H9 (cell line): Measurements from ENCODE around the gene TRNT1. TPM values are rescaled to one million over a fixed set of nuclear protein-coding genes. Genes with fewer than 3 reads are reported as not detected.

Experiments used
- DNase-seq: peaks from one replicate; pipeline ENCODE4 v3.0.0-alpha.2; 2017
- H2AFZ ChIP-seq: one replicate; pipeline ENCODE4 v1.6.1; 2013; ENCODE audit warnings: mild to moderate bottlenecking, low read length, control low read depth, moderate library complexity
- H2AK5ac ChIP-seq: 2 replicates; pipeline ENCODE4 v1.6.1; 2013; ENCODE audit warnings: low read length, control low read depth, mixed read lengths; ENCODE audit not compliant: insufficient read length
- H2BK120ac ChIP-seq: one replicate; pipeline ENCODE4 v1.6.1; 2013; ENCODE audit warnings: low read depth, mild to moderate bottlenecking, low read length, control low read depth, inconsistent platforms; ENCODE audit not compliant: poor library complexity, severe bottlenecking
- H2BK12ac ChIP-seq: 2 replicates; pipeline ENCODE4 v1.6.1; 2013; ENCODE audit warnings: low read length, control low read depth, mixed read lengths, low read depth; ENCODE audit not compliant: insufficient read length
- H2BK15ac ChIP-seq: 2 replicates; pipeline ENCODE4 v1.6.1; 2013; ENCODE audit warnings: low read depth, low read length, control low read depth
- H2BK20ac ChIP-seq: one replicate; pipeline ENCODE4 v1.6.1; 2013; ENCODE audit warnings: low read depth, mild to moderate bottlenecking, low read length, control low read depth, inconsistent platforms; ENCODE audit not compliant: poor library complexity, severe bottlenecking
- H2BK5ac ChIP-seq: 2 replicates; pipeline ENCODE4 v1.6.1; 2013; ENCODE audit warnings: low read length, control low read depth, mixed read lengths; ENCODE audit not compliant: insufficient read length
- H3K14ac ChIP-seq: 2 replicates; pipeline ENCODE4 v1.6.1; 2013; ENCODE audit warnings: low read length, control low read depth; ENCODE audit not compliant: insufficient read depth
- H3K18ac ChIP-seq: 2 replicates; pipeline ENCODE4 v1.6.1; 2013; ENCODE audit warnings: low read depth, mild to moderate bottlenecking, mixed read lengths, low read length, control low read depth; ENCODE audit not compliant: insufficient read length
- H3K23ac ChIP-seq: 2 replicates; pipeline ENCODE4 v1.6.1; 2013; ENCODE audit warnings: low read length, control low read depth, mixed read lengths, low read depth; ENCODE audit not compliant: insufficient read length
- H3K23me2 ChIP-seq: 2 replicates; pipeline ENCODE4 v1.6.1; 2013; ENCODE audit warnings: low read depth, mild to moderate bottlenecking, mixed read lengths, low read length, control low read depth; ENCODE audit not compliant: insufficient read length, poor library complexity, severe bottlenecking
- H3K27ac ChIP-seq: 2 replicates; pipeline ENCODE4 v1.5.1; 2013; ENCODE audit warnings: low read length, control low read depth, mixed read lengths, low read depth; ENCODE audit not compliant: insufficient read length
- H3K27me3 ChIP-seq: 2 replicates; pipeline ENCODE4 v1.6.1; 2013; ENCODE audit warnings: low read length, control low read depth, inconsistent platforms; ENCODE audit not compliant: insufficient read depth
- H3K4ac ChIP-seq: 2 replicates; pipeline ENCODE4 v1.6.1; 2013; ENCODE audit warnings: low read depth, mild to moderate bottlenecking, control low read depth, inconsistent platforms, low read length, moderate library complexity
- H3K4me1 ChIP-seq: 2 replicates; pipeline ENCODE4 v1.6.1; 2013; ENCODE audit warnings: low read length, control low read depth, inconsistent platforms; ENCODE audit not compliant: insufficient read depth
- H3K4me2 ChIP-seq: 2 replicates; pipeline ENCODE4 v1.6.1; 2013; ENCODE audit warnings: low read length, control low read depth, mixed read lengths; ENCODE audit not compliant: insufficient read length, insufficient read depth
- H3K56ac ChIP-seq: 2 replicates; pipeline ENCODE4 v1.6.1; 2013; ENCODE audit warnings: low read depth, mild to moderate bottlenecking, mixed read lengths, low read length, control low read depth; ENCODE audit not compliant: insufficient read length
- H3K79me1 ChIP-seq: 2 replicates; pipeline ENCODE4 v1.6.1; 2013; ENCODE audit warnings: low read depth, mild to moderate bottlenecking, moderate library complexity, low read length, control low read depth, inconsistent platforms; ENCODE audit not compliant: insufficient read depth, poor library complexity, severe bottlenecking
- H3K79me2 ChIP-seq: 2 replicates; pipeline ENCODE4 v1.6.1; 2013; ENCODE audit warnings: low read length, control low read depth, inconsistent platforms; ENCODE audit not compliant: insufficient read depth
- H3K9ac ChIP-seq: 2 replicates; pipeline ENCODE4 v1.6.1; 2013; ENCODE audit warnings: low read length, control low read depth, mixed read lengths; ENCODE audit not compliant: insufficient read length; ENCODE audit errors: extremely low read depth
- H3K9me3 ChIP-seq: one replicate; pipeline ENCODE4 v1.6.1; 2013; ENCODE audit warnings: low read depth, low read length, inconsistent platforms; ENCODE audit not compliant: control insufficient read depth
- H3T11ph ChIP-seq: one replicate; pipeline ENCODE4 v1.6.1; 2013; ENCODE audit warnings: mild to moderate bottlenecking, low read length, control low read depth, inconsistent platforms
- H4K20me1 ChIP-seq: one replicate; pipeline ENCODE4 v1.6.1; 2013; ENCODE audit not compliant: control insufficient read depth, insufficient read length, insufficient read depth
- H4K5ac ChIP-seq: 2 replicates; pipeline ENCODE4 v1.6.1; 2013; ENCODE audit warnings: low read depth, mild to moderate bottlenecking, mixed read lengths, low read length, control low read depth; ENCODE audit not compliant: insufficient read length
- H4K8ac ChIP-seq: replicated peaks from 2 replicates; pipeline ENCODE4 v1.6.1; 2013; ENCODE audit warnings: low read length, control low read depth, mixed read lengths, low read depth; ENCODE audit not compliant: insufficient read length
- H4K91ac ChIP-seq: 2 replicates; pipeline ENCODE4 v1.6.1; 2013; ENCODE audit warnings: low read depth, mild to moderate bottlenecking, moderate library complexity, mixed read lengths, low read length, control low read depth; ENCODE audit not compliant: insufficient read length
- H3K27ac Mint-ChIP-seq, 3 experiments: 2 replicates in 2 of 3; 3 replicates in 1 of 3; pipeline ENCODE4 v1.8.0; 2020 to 2021; ENCODE audit warnings: mixed read lengths in 3 of 3, mild to moderate bottlenecking in 1 of 3, moderate library complexity in 1 of 3
- H3K27me3 Mint-ChIP-seq: 2 replicates; pipeline ENCODE4 v1.8.0; 2021; ENCODE audit warnings: low read depth, mild to moderate bottlenecking, moderate library complexity, mixed read lengths
- H3K36me3 Mint-ChIP-seq, 3 experiments: 2 replicates in 2 of 3; 3 replicates in 1 of 3; pipeline ENCODE4 v1.8.0; 2020 to 2021; ENCODE audit warnings: low read depth in 3 of 3, mixed read lengths in 3 of 3; ENCODE audit not compliant: insufficient read depth in 1 of 3
- H3K4me1 Mint-ChIP-seq, 2 experiments: 2 replicates each; pipeline ENCODE4 v1.8.0; 2020; ENCODE audit warnings: mixed read lengths in 2 of 2
- H3K4me3 Mint-ChIP-seq, 2 experiments: 2 replicates in 1 of 2; 3 replicates in 1 of 2; pipeline ENCODE4 v1.8.0; 2020 to 2021; ENCODE audit warnings: mild to moderate bottlenecking in 2 of 2, mixed read lengths in 2 of 2, moderate library complexity in 1 of 2
- H3K9me3 Mint-ChIP-seq, 2 experiments: 2 replicates in 1 of 2; 3 replicates in 1 of 2; pipeline ENCODE4 v1.8.0; 2020; ENCODE audit warnings: mild to moderate bottlenecking in 2 of 2, mixed read lengths in 2 of 2, moderate library complexity in 1 of 2
- CTCF ChIP-seq: fragments of 200-600 bp; sonication (generic); conservative IDR thresholded peaks from 3 replicates; pipeline ENCODE4 v1.8.0; 2021; ENCODE audit warnings: antibody characterized with exemption, mild to moderate bottlenecking
- WGBS: extraction: QIAGEN DNeasy Blood & Tissue Kit; methylation state at CpG from one replicate; pipeline ENCODE4 v1.1.7; 2013; ENCODE audit warnings: missing lambda C conversion rate, low lambda C conversion rate, mixed read lengths; ENCODE audit not compliant: insufficient read length; ENCODE audit errors: extremely low coverage; 5-methylcytosine and 5-hydroxymethylcytosine counted together
- total RNA-seq: library from RNA; stranded (reverse); gene quantifications from 2 replicates; pipeline ENCODE4 v1.2.1, GENCODE V29; 2021

Gene TRNT1
- total RNA-seq, 1 experiment from 2014 or later = 49.2 TPM

DNA sequence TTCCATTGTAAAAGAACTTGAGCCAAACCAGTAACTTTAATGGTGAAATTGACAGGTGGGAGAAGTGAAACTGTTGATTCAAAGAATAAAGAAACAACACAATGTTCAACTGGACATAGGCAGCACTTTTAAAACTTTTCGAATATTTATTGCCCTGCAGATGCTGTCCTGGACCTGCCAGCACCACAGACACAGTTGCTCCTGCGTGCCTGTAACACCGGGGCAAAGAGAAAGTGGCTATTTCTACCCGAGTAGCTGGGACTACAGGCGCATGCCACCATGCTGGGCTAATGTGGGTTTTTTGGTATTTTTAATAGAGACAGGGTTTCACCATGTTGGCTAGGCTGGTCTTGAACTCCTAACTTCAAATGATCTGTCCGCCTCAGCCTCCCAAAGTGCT is 24.0 kb upstream of the TRNT1 start:
- Mint-ChIP-seq H3K36me3 (no peaks in the 10 kb centered on the region), H3K4me1 (peaks cover 7 to 9% of the 10 kb centered on the region in 2 experiments; a peak in 2 of 4 replicates), H3K4me3 (no peak overlapping the region), H3K27ac (no peak overlapping the region), H3K9me3 (no peaks in the 10 kb centered on the region), H3K27me3 (no peaks in the 10 kb centered on the region)
- Histone ChIP-seq H3K9ac (no peak overlapping the region), H3K18ac (no peak overlapping the region), H3K9me3 (no peaks in the 10 kb centered on the region), H4K91ac (no peak overlapping the region), H3K23ac (no peak overlapping the region), H2BK120ac (no peak overlapping the region), H2BK20ac (no peak overlapping the region), H3K14ac (no peak overlapping the region), H3K4me2 (no peak overlapping the region), H4K5ac (no peak overlapping the region), H3K23me2 (no peaks in the 10 kb centered on the region), H3K4me1 (no peaks in the 10 kb centered on the region), H2BK12ac (no peak overlapping the region), H2AK5ac (no peak overlapping the region), H3K27ac (no peak overlapping the region), H3K79me1 (no peaks in the 10 kb centered on the region), H3K79me2 (no peaks in the 10 kb centered on the region), H3K56ac (no peak overlapping the region), H2BK15ac (no peak overlapping the region), H2AFZ (no peak overlapping the region), H3T11ph (no peak overlapping the region), H4K8ac (no peak overlapping the region), H4K20me1 (no peaks in the 10 kb centered on the region), H2BK5ac (no peak overlapping the region), H3K27me3 (no peaks in the 10 kb centered on the region), H3K4ac (no peak overlapping the region)
- no peak for DNase-seq
- TF ChIP-seq CTCF = no peak
- WGBS = no CpG with 5 or more reads among the region's 6 CpGs
